ENCODE data around the gene INPP4A.

DNA sequence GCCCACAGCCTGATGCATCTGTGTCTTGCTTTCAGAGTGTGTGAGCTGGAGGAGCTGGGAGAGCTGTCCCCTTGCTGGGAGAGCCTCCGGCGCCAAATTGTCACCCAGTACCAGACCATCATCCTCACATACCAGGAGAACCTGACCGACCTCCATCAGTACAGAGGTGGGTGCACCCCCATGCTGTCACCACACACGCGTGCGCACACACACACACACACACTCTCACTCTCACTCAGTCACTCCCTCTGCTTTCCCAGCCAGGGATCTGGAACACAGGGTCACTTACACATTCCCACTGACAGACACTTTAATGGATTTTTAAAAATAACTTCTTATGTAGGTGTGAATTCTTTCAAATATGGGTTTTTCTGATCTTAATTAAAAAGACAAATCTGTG is 99.2 kb downstream of the INPP4A start:
- TF ChIP-seq EZH2phosphoT487 (IDR thresholded peaks at IDR 0.05; ENCODE audit: low read depth, severe bottlenecking, unreplicated experiment) (no peak), CTCF (IDR thresholded peaks at IDR 0.05; ENCODE audit: poor library complexity) (no peak)

All from hepatocyte (in vitro differentiated cells).